Colonic mucosa (tissue), 4 donors: Measurements from ENCODE around the gene CACNA2D4. TPM values are rescaled to one million over a fixed set of nuclear protein-coding genes. Genes with fewer than 3 reads are reported as not detected.
A peak's percentile ranks its signal among the peaks of the same experiment; 100 is the strongest.

Experiments
- DNase-seq: peaks from one replicate; pipeline ENCODE4 v3.0.0-alpha.2; 2020
- H3K27ac ChIP-seq: fragments of 200-600 bp; one replicate; pipeline ENCODE4 v1.8.0; 2021
- H3K27me3 ChIP-seq: fragments of 200-600 bp; one replicate; pipeline ENCODE4 v1.8.0; 2021
- H3K36me3 ChIP-seq: fragments of 200-600 bp; one replicate; pipeline ENCODE4 v1.8.0; 2021
- H3K4me1 ChIP-seq: fragments of 200-600 bp; one replicate; pipeline ENCODE4 v1.8.0; 2021; ENCODE audit warnings: mild to moderate bottlenecking
- H3K4me3 ChIP-seq: fragments of 200-600 bp; one replicate; pipeline ENCODE4 v1.8.0; 2021
- H3K9ac ChIP-seq, 2 donors: one replicate each; pipeline ENCODE4 v1.7.0; 2013; ENCODE audit warnings: control low read depth in 2 of 2, low read depth in 2 of 2, low read length in 2 of 2
- H3K9me3 ChIP-seq: fragments of 200-600 bp; one replicate; pipeline ENCODE4 v1.8.0; 2021
- CTCF ChIP-seq: fragments of 200-600 bp; IDR thresholded peaks from one replicate; pipeline ENCODE4 v1.8.0; 2022; ENCODE audit warnings: antibody characterized with exemption, mild to moderate bottlenecking
- intact Hi-C: fragments of 100-400 bp; cut with DNase I; formaldehyde crosslinking; loops from one replicate; pipeline ENCODE4 v1.14.1; 2022
- total RNA-seq, 2 donors: library from RNA; stranded (reverse); fragmentation: NEBNext Ultra II Directional in 1 of 2; extraction: Animal tissue kit (Norgen Biotek cat#: 25700) in 1 of 2; gene quantifications; one replicate each; pipeline ENCODE4 v1.2.1, GENCODE V29; 2021
- donor health status: healthy.
- donor health status: DM: no; HTN: no; CAD: no.
- donor health status: DM: no; HTN: no; CAD: no.

The CACNA2D4 gene
- total RNA-seq, 2 donors from 2014 or later: 3.3 to 3.7 TPM

- intact Hi-C loops: loop anchor here (5.0 kb wide), 1 partner anchor 122 kb away; no protein-coding TSS in a partner anchor
- no peak overlapping the region for H3K4me3 ChIP-seq
- TF ChIP-seq CTCF: no peak
- no peak overlapping the region for H3K27ac ChIP-seq
- H3K4me1 ChIP-seq: no peaks in the 10 kb centered on the region
- no peaks in the 10 kb centered on the region for H3K9me3 ChIP-seq
- H3K27me3 ChIP-seq: no peaks in the 10 kb centered on the region
- no peak for DNase-seq
- H3K9ac ChIP-seq: no peak overlapping the region
- H3K36me3 ChIP-seq: no peaks in the 10 kb centered on the region
Observed at GRCh38 chr12:1805441-1806081, 112.9 kb downstream of the CACNA2D4 start.

GRCh38 chr12:1804545-1805332 is 113.7 kb downstream of the CACNA2D4 start:
- Histone ChIP-seq H3K9me3 (no peaks in the 10 kb centered on the region), H3K27me3 (no peaks in the 10 kb centered on the region), H3K9ac (no peak overlapping the region), H3K4me1 (no peaks in the 10 kb centered on the region), H3K27ac (no peak overlapping the region), H3K36me3 (no peaks in the 10 kb centered on the region), H3K4me3 (no peak overlapping the region)
- DNase-seq: peak; percentile 93
- intact Hi-C loops: loop anchor here (5.0 kb wide), 1 partner anchor 123 kb away; no protein-coding TSS in a partner anchor
- TF ChIP-seq CTCF: no peak

- no peaks in the 10 kb centered on the region for H3K36me3 ChIP-seq
- intact Hi-C loops: no loop called here
- no peaks in the 10 kb centered on the region for H3K27me3 ChIP-seq
- H3K9me3 ChIP-seq: no peaks in the 10 kb centered on the region
- no peak overlapping the region for H3K4me3 ChIP-seq
- H3K4me1 ChIP-seq: no peaks in the 10 kb centered on the region
- no peak overlapping the region for H3K9ac ChIP-seq
- DNase-seq: no peak
- H3K27ac ChIP-seq: no peak overlapping the region
- no peak for TF ChIP-seq CTCF
Observed at GRCh38 chr12:1803736-1804135, 114.7 kb downstream of the CACNA2D4 start.

- no peak overlapping the region for H3K27ac ChIP-seq
- DNase-seq: no peak
- H3K36me3 ChIP-seq: no peaks in the 10 kb centered on the region
- no peak for TF ChIP-seq CTCF
- intact Hi-C loops: no loop called here
- no peaks in the 10 kb centered on the region for H3K9me3 ChIP-seq
- H3K4me3 ChIP-seq: no peak overlapping the region
- H3K27me3 ChIP-seq: no peaks in the 10 kb centered on the region
- no peak overlapping the region for H3K9ac ChIP-seq
- no peaks in the 10 kb centered on the region for H3K4me1 ChIP-seq
Observed at GRCh38 chr12:1801303-1801975, 117.0 kb downstream of the CACNA2D4 start.

- peak; percentile 31 for TF ChIP-seq CTCF
- Histone ChIP-seq H3K36me3 (no peaks in the 10 kb centered on the region), H3K4me1 (peaks cover under 1% of the 10 kb centered on the region), H3K9me3 (no peaks in the 10 kb centered on the region), H3K9ac (no peak overlapping the region), H3K27ac (no peak overlapping the region), H3K4me3 (no peak overlapping the region), H3K27me3 (no peaks in the 10 kb centered on the region)
- intact Hi-C loops: no loop called here
- no peak for DNase-seq
Observed at GRCh38 chr12:1800401-1801302, 117.8 kb downstream of the CACNA2D4 start.
